Measurements from ENCODE around the gene RASAL2.

DNA sequence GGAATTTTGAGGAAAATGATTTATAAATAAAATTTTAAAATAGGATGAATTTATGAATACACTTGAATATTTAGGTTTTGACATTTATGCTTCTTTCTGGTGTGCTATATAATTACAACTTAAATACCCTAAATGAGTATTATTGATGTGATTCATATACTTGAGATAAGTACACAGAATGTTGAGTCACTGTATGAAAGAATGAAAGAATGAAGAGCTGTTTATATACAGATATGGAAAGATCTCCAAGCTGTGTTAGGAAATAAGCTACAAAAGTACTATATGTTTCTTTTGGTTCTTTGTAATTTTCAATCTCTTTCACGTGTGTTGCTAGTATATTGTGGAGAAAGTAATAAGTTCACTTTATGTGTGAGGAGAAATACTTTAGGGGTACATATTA lies 147.2 kb downstream of the RASAL2 start:
- TF ChIP-seq, protein P1, sequence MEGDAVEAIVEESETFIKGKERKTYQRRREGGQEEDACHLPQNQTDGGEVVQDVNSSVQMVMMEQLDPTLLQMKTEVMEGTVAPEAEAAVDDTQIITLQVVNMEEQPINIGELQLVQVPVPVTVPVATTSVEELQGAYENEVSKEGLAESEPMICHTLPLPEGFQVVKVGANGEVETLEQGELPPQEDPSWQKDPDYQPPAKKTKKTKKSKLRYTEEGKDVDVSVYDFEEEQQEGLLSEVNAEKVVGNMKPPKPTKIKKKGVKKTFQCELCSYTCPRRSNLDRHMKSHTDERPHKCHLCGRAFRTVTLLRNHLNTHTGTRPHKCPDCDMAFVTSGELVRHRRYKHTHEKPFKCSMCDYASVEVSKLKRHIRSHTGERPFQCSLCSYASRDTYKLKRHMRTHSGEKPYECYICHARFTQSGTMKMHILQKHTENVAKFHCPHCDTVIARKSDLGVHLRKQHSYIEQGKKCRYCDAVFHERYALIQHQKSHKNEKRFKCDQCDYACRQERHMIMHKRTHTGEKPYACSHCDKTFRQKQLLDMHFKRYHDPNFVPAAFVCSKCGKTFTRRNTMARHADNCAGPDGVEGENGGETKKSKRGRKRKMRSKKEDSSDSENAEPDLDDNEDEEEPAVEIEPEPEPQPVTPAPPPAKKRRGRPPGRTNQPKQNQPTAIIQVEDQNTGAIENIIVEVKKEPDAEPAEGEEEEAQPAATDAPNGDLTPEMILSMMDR (conservative IDR thresholded peaks at IDR 0.05 in 1 of 2, IDR thresholded peaks at IDR 0.05 in 1 of 2; ENCODE audit: low read depth in 1 of 2, low read length in 2 of 2), result no peak
- TF ChIP-seq EZH2 (IDR thresholded peaks at IDR 0.05; ENCODE audit: low read length, missing control alignments), result no peak
